Activated CD8-positive, alpha-beta memory T cell treated with anti-CD3 and anti-CD28 coated beads, Interleukin-2, amount 50 U/mL, for 1 hour (primary cell): Measurements from ENCODE around the gene PHLDB1.
"Not testable (repeated sequence)": the region's sequence is repeated elsewhere in the genome, so short reads cannot be mapped to it uniquely, and the experiment has no call there.

ENCODE experiments used
- DNase-seq: peaks from one replicate; pipeline ENCODE4 v3.0.0-alpha.2; 2020; ENCODE audit errors: extremely low read depth

Gene PHLDB1

GRCh38 chr11:118684187-118684586 lies 76.8 kb downstream of the PHLDB1 start:
- no peak for DNase-seq

DNA sequence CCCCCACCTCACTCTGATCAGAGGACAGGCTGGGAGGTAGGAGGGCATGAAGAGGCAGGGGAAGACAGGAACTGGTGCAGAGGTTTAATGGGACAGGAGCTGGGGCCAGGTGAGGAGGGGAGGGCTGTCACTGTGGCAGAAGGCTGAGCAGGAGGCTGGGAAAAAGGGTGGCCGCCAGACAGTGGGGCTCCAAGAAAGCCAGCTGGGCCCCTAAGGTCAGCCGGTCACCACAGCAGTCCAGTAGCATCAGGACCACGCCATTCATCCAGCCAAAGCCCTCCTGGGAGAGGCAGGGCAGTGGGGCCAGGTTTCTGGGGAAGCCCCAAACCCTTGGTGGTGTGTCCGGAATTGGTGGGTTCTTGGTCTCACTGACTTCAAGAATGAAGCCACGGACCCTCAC lies 80.5 kb downstream of the PHLDB1 start:
- DNase-seq = no peak

GRCh38 chr11:118688339-118688738 lies 80.9 kb downstream of the PHLDB1 start:
- DNase-seq = not testable (repeated sequence)

DNA sequence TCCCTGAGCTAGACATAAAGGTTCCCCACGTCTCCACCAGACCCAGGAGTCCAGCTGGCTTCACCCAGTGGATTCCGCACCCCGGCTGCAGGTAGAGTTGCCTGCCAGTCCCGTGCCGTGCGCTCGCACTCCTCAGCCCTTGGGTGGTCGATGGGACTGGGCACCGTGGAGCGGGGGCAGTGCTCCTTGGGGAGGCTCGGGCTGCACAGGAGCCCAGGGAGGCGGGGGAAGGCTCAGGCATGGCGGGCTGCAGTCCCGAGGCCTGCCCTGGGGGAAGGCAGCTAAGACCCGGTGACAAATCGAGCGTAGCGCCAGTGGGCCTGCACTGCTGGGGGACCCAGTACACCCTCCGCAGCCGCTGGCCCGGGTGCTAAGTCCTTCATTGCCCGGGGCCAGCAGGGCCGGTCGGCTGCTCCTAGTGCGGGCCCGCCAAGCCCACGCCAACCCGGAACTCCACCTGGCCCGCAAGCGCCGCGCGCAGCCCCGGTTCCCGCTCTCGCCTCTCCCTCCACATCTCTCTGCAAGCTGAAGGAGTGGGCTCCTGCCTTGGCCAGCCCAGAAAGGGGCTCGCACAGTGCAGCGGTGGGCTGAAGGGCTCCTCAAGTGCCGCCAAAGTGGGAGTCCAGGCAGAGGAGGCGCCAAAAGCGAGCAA lies 81.6 kb downstream of the PHLDB1 start:
- DNase-seq = no peak

GRCh38 chr11:118689503-118689851 lies 82.1 kb downstream of the PHLDB1 start:
- no peak for DNase-seq

DNA sequence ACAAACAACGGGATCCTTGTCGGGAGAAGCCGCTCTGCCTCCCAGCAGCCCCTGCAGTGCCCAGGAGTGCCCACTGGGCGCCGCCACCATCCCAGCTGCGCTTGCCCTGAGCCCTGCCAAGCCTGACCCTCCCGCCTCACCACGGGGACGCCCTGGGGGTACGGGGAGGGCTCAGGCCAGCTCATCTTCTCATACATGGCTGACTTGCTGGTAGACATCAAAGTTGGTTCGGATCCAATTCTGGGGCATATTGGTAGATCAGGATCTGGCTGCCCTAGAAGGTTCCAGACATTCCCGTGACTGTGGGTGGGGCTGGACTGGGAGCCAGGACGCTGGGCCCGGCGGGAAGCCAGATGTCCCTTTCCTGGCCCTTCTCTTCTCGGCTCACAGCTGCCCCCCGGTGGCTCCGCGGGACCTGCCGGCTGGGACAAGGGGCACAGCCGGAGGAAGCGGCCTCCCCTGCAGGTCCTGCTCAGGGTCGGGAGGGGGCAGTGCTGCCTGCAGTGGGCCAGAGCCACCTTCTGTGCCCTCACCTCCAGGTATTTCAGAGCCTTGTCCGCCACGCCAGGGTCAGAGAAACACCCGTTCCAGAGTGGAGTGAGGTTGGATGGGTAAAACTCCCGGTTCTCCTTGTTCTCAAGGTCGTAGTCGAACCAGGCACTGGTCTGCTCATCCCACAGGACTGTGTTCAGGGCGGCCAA lies 82.6 kb downstream of the PHLDB1 start:
- peak; percentile 66 for DNase-seq

GRCh38 chr11:118690553-118691304 lies 83.3 kb downstream of the PHLDB1 start:
- DNase-seq = no peak

- peak; percentile 58 for DNase-seq
Measured at GRCh38 chr11:118691926-118692830, 84.8 kb downstream of the PHLDB1 start.

DNA sequence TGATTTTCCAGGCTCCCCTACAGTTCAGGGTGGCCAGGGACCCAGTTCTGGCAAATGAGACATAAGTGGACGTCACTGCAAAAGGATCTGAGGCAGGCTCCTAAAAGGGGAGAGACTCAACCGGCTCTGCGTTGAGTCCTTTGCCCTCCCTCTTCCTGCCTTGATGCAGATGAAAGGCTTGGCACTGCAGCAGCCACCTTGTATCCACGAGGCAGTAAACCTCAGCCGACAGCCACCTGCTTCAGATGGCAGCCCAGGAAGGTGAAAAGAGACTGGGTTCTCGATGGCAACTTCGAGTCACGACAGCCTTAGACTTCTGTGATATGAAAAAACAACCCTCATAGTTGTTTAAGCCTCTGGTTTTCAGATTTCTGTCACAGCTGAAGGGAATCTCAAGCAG lies 86.8 kb downstream of the PHLDB1 start:
- no peak for DNase-seq

- no peak for DNase-seq
Measured at GRCh38 chr11:118694771-118695170, 87.4 kb downstream of the PHLDB1 start.

- no peak for DNase-seq
Measured at GRCh38 chr11:118696673-118697226, 89.3 kb downstream of the PHLDB1 start.

- DNase-seq = no peak
Measured at GRCh38 chr11:118697346-118697745, 89.9 kb downstream of the PHLDB1 start.

DNA sequence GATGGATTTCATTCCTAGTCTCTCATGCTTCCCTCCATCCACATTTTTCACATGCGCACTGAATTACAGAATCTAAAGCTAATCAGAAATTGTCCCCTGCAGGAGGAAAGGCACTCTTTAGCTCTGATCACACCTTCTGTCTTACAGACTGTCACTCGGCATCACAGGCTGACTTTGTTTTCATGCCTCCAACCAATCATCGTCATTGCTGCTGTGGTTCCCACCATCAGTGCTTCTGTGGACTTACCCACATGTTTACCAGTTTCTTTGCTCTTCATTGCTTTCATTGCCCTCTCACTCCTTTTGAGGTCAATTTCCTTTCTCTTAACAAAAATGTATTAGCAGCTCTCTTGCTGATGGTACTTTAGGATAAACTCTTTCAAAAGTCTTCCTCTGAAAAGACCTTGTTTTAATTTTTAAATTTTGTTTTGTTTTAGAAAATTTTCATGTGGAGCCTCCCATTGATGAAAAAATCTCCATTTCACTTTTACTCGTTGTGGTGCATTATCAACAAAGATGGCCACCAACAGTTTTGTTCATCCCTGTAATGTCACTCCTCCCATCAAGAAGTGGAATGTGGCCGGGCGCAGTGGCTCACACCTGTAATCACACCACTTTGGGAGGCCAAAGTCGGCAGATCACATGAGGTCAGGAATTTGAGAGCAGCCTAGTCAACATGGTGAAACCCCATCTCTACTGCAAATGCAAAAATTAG lies 92.2 kb downstream of the PHLDB1 start:
- DNase-seq = peak; percentile 63

DNA sequence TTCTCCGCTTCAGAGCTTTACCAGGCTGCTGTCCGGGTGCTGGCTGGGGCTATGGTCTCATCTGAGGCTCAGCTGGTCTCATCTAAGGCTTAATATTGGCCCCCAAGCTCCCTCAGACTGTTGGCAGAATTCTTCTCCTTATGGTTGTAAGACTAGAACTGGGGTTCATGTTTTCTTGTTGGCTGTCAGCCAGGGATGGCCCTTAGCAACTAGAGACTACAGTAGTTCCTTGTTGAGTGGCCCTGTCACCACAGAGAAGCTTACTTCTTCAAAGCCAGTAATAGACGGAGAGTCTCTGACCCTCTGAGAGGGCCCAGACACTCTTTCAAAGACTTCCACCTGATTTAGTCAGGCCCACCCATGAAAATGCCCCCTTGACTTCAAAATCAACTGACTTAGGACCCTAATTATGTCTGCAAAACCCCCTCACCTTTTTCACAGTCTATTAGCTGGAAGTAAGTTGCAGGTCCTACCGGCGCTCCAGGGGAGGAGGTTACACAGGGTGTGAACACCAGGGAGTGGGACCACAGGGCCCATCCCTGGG lies 96.2 kb downstream of the PHLDB1 start:
- no peak for DNase-seq

GRCh38 chr11:118705111-118705741 lies 97.8 kb downstream of the PHLDB1 start:
- DNase-seq = no peak

GRCh38 chr11:118705791-118706545 lies 98.6 kb downstream of the PHLDB1 start:
- no peak for DNase-seq

DNA sequence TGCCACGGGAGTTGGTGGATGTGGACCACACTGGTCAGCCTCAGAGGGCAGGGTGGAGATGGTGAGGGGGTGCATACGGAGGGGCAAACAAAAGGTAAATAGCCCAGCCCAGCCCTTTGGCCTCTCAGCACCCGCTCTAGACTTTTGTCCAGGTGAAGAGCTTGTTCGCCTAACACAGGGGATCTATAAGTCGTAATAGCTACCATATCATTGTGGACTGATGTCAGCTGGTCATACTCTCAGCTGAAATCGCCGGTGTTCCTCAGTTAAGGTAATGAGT lies 99.1 kb downstream of the PHLDB1 start:
- DNase-seq = no peak
